Nephron (organoid): ENCODE measurements around the gene ZNF296.
"Not testable (repeated sequence)": the region's sequence is repeated elsewhere in the genome, so short reads cannot be mapped to it uniquely, and the experiment has no call there.

ENCODE experiments used
- H3K27ac Mint-ChIP-seq, 3 experiments: 2 replicates each; pipeline ENCODE4 v1.8.0; 2020; ENCODE audit warnings: mixed read lengths in 3 of 3, mild to moderate bottlenecking in 2 of 3, moderate library complexity in 1 of 3
- H3K27me3 Mint-ChIP-seq: 2 replicates; pipeline ENCODE4 v1.8.0; 2021; ENCODE audit warnings: low read depth, mild to moderate bottlenecking, moderate library complexity, mixed read lengths
- H3K36me3 Mint-ChIP-seq: 2 replicates; pipeline ENCODE4 v1.8.0; 2020; ENCODE audit warnings: low read depth, mixed read lengths
- H3K4me1 Mint-ChIP-seq: 2 replicates; pipeline ENCODE4 v1.8.0; 2020; ENCODE audit warnings: mixed read lengths
- H3K4me3 Mint-ChIP-seq, 3 experiments: 2 replicates each; pipeline ENCODE4 v1.8.0; 2020; ENCODE audit warnings: mild to moderate bottlenecking in 3 of 3, mixed read lengths in 3 of 3, moderate library complexity in 2 of 3
- H3K9me3 Mint-ChIP-seq: 2 replicates; pipeline ENCODE4 v1.8.0; 2020; ENCODE audit warnings: mixed read lengths
- CTCF ChIP-seq, 3 experiments: fragments of 200-600 bp; sonication (generic); IDR thresholded peaks; one replicate each; pipeline ENCODE4 v1.5.0; 2021; ENCODE audit warnings: antibody characterized with exemption in 3 of 3; ENCODE audit not compliant: unreplicated experiment in 3 of 3

The ZNF296 gene

GRCh38 chr19:45107621-45108150 is 31.4 kb upstream of the ZNF296 start:
- peak overlapping the region in 1 of 3 experiments; percentile 56 for H3K4me3 Mint-ChIP-seq
- H3K27ac Mint-ChIP-seq: peak overlapping the region; percentile 58 to 92 (median 83)
- H3K27me3 Mint-ChIP-seq: no peaks in the 10 kb centered on the region
- peaks cover 35% of the 10 kb centered on the region for H3K4me1 Mint-ChIP-seq
- no peaks in the 10 kb centered on the region for H3K36me3 Mint-ChIP-seq
- H3K9me3 Mint-ChIP-seq: no peaks in the 10 kb centered on the region
- TF ChIP-seq CTCF (IDR thresholded peaks at IDR 0.05; ENCODE audit: unreplicated experiment in 3 of 3): no peak

GRCh38 chr19:45106363-45106762 is 30.1 kb upstream of the ZNF296 start:
- H3K4me3 Mint-ChIP-seq, H3K27ac Mint-ChIP-seq, H3K9me3 Mint-ChIP-seq, H3K27me3 Mint-ChIP-seq, H3K36me3 Mint-ChIP-seq: not testable (repeated sequence)
- peaks cover 43% of the 10 kb centered on the region for H3K4me1 Mint-ChIP-seq

- no peaks in the 10 kb centered on the region for H3K27me3 Mint-ChIP-seq
- TF ChIP-seq CTCF (IDR thresholded peaks at IDR 0.05; ENCODE audit: unreplicated experiment in 3 of 3): no peak
- peak overlapping the region; percentile 79 to 95 (median 86) for H3K27ac Mint-ChIP-seq
- peaks cover 59% of the 10 kb centered on the region for H3K4me1 Mint-ChIP-seq
- no peaks in the 10 kb centered on the region for H3K9me3 Mint-ChIP-seq
- peak overlapping the region; percentile 26 to 39 (median 31) for H3K4me3 Mint-ChIP-seq
- H3K36me3 Mint-ChIP-seq: no peaks in the 10 kb centered on the region
Observed at GRCh38 chr19:45104658-45105349, 28.5 kb upstream of the ZNF296 start.

- no peaks in the 10 kb centered on the region for H3K36me3 Mint-ChIP-seq
- H3K4me3 Mint-ChIP-seq: peak overlapping the region; percentile 17 to 64 (median 51)
- no peak for TF ChIP-seq CTCF (IDR thresholded peaks at IDR 0.05; ENCODE audit: unreplicated experiment in 3 of 3)
- H3K9me3 Mint-ChIP-seq: no peaks in the 10 kb centered on the region
- H3K27me3 Mint-ChIP-seq: no peaks in the 10 kb centered on the region
- H3K4me1 Mint-ChIP-seq: peaks cover 70% of the 10 kb centered on the region
- peak overlapping the region; percentile 79 to 95 (median 86) for H3K27ac Mint-ChIP-seq
Observed at GRCh38 chr19:45103508-45104319, 27.4 kb upstream of the ZNF296 start.

GRCh38 chr19:45103156-45103507 is 26.9 kb upstream of the ZNF296 start:
- H3K4me1 Mint-ChIP-seq: peaks cover 76% of the 10 kb centered on the region
- H3K4me3 Mint-ChIP-seq: peak overlapping the region in 1 of 3 experiments; percentile 51
- H3K27ac Mint-ChIP-seq: peak overlapping the region; percentile 79 to 95 (median 86)
- no peak for TF ChIP-seq CTCF (IDR thresholded peaks at IDR 0.05; ENCODE audit: unreplicated experiment in 3 of 3)
- no peaks in the 10 kb centered on the region for H3K27me3 Mint-ChIP-seq
- H3K36me3 Mint-ChIP-seq: no peaks in the 10 kb centered on the region
- no peaks in the 10 kb centered on the region for H3K9me3 Mint-ChIP-seq

- Mint-ChIP-seq H3K36me3 (no peaks in the 10 kb centered on the region), H3K27ac (no peak overlapping the region), H3K9me3 (no peaks in the 10 kb centered on the region), H3K27me3 (no peaks in the 10 kb centered on the region), H3K4me3 (no peak overlapping the region), H3K4me1 (peaks cover 77% of the 10 kb centered on the region)
- TF ChIP-seq CTCF (IDR thresholded peaks at IDR 0.05; ENCODE audit: unreplicated experiment in 3 of 3): no peak
Observed at GRCh38 chr19:45102481-45102880, 26.2 kb upstream of the ZNF296 start.
